GM12891 (cell line): ENCODE data around the gene ATP11A.

ENCODE experiments used
- PAX5 ChIP-seq: IDR thresholded peaks from 2 replicates; pipeline ENCODE4 v1.6.1; 2011; ENCODE audit warnings: low read length, moderate library complexity, mild to moderate bottlenecking; ENCODE audit not compliant: insufficient read depth, severe bottlenecking
- POLR2A ChIP-seq: IDR thresholded peaks from 2 replicates; pipeline ENCODE4 v1.6.1; 2011; ENCODE audit warnings: low read depth, low read length, control low read depth

GRCh38 chr13:112769615-112770014 is 79.8 kb downstream of the ATP11A start:
- TF ChIP-seq POLR2A: no peak
- TF ChIP-seq PAX5: no peak
